Amygdala (tissue), 56 donors: ENCODE data around the gene RAI1.
A peak's percentile ranks its signal among the peaks of the same experiment; 100 is the strongest.

Source experiments
- DNase-seq, 56 donors: peaks; one replicate each; lab custom pipeline; 2025; lab: John Stamatoyannopoulos, UW

RAI1 gene

DNA sequence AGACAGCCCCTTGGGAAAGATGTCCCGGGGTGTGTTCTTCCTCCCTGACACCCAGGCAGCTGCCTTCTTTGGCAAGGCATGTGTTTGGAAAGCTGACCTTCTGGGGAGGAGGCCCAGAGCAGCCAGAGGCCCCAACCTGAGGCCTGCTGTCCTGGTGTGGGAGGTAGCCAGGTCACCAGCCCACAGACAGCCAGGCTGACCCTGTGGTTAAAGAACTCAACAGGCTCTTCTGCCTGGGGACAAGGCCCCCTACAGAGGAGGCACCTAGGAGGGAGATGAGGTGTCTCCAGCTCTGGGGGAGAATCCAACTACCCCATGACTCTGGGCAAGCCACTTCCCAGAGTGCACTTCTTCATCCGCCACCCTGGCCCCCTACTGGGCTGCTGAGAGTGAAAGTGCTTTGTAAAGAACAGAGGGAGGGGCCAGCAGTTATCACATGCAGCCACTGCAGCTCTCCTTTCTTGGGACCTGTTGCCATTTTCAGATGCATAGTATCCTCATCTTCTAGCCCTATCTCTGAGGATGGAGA is 168.7 kb downstream of the RAI1 start:
- peak in 19 of 56 donors; percentile 19 to 64 (median 34) for DNase-seq

DNA sequence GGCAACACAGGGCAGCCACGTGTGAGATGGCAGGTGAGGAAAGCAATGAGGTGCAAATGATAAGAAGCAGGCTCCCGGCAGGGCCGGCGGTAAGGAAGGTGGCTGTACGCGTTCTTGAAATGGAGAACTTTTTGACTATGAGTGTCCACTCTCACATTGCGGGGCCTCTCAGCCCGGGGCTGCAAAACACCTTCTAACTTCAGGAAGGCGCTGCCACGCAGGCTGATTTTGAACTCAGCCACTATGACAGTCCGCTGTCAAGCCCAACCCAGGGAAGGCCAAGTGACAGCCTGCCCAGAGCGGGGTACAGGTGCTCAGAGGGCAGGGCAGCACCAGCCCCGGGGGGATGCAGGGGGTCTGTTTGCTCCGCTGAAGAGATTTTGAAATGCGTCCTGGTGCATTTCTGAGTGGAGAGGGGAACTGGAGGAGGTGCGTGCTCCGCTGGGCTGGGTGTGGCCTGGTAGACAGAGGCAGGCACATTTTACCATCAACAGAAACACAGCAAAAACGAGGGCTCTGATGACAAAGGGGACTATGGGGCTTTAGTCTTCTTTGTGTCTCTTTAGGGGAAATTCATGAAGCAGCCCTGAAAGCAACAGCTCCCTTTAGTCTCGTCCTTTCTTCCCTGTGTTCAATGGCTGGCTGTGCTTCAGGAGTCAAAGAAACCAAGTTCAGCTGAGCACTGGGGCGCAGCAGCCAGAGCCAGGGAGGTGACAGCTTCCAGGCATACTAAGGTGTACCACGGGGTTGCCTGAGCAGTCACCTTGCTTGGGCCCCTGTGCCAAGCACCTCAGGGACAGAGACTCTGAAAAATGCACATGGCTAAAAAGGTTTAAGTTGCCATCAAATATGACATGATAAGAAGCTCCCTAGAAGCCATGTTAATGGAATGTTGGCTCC is 170.1 kb downstream of the RAI1 start:
- no peak for DNase-seq

DNA sequence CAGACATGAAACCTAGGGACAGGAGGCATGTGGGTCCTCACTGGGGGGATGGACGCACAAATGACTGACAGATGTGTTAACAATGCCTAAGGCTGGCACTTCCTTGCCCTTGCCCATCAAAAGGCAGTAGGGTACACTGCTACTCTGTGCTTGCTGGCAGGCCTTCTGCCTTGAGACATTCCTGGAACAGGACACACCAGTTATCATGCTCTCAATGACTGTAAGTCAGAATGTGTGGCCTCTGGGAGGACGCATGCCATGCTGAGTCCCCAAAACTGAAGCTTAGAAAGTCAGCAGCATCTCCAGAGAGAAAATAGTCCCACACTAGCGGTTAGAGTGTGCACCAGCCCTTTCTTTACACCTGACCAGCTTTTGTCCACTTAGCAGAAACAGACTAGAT is 171.7 kb downstream of the RAI1 start:
- DNase-seq = no peak

DNA sequence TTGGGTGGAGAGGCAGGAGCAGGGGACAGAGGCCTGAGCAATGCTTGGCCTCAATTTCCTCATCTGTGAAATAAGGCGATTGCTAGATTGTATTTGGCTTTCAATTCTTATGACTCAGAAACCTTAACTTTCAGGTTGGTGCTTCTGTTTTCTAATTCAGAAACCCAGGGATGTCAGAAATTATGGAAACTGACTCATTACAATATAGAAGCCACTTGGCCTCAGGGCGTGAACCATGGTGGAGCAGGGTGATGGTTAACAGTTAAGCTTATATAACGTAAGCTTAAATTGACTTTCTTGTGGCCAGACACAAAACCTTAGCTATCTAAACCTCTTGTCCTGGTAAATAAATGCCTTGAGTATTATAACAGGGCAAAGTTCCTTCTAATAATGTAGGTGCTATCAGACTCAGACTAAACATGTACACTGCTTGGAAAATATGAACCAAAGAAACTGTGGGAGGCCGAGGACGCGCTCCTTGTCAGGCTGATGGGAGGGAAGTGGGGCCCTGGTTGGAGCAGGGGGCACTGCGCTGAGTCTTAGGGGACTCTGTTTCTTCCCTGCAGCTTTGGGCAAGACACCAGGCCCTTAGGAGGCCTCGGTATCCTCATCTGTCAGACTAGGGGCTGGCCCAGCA is 172.7 kb downstream of the RAI1 start:
- no peak for DNase-seq

DNA sequence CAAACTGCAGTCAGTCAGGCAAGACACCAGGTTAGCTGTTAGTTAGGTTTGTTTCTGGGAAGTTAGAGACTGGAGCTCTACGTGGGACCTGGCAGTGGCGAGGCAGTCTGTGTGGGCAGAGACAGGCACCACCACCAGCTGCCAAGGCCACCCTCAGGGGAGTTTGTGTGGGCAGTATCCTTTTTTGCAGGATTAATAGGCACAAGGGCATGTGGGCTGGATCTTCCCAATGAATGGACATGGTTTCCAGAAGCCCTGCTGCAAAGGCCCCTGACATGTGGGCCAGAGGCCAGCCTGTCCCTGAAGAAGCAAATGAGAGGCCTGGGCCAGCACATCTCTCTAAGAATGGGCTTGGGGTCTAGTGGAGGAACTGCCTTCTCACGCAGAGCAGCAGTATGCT is 174.7 kb downstream of the RAI1 start:
- DNase-seq = peak in 10 of 56 donors; percentile 20 to 60 (median 37)

DNA sequence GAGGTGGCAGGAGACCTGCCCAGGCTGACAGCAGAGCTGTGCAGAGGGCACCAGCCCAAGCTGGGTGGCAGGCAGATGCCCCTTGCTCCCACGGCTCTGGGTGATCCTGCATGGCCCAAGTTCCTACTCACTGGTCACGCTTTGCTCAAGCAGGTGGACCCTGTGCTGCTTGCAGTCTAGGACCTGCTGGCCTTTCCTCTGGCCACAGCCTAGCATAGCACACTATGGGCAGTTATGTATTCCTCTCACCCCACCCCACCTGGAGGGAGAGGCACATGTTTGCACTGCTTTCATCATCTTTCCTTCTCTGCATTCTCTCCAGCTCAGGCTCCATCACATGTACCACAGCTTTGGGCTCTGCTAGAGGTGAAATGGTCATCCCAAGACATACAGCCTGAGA is 175.1 kb downstream of the RAI1 start:
- no peak for DNase-seq

DNA sequence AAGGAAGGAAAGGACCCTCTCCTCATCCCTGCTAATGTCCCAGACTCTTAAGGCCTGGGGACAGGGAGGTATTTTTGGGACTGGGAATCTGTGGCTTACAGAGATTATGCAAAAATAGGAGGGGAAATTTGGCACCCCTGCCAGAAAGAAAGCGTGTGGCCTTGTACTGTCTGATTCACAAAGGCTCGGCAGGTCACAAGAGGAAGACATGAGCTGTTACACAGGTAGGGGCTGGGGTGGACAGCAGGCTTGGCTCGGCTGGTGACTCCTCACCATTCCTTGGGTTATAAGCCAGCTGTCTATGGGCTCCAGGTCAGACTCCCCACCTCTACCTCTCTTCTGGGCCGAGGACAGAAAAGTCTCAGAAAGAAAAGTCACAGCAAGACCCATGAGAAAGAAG is 176.2 kb downstream of the RAI1 start:
- no peak for DNase-seq

DNA sequence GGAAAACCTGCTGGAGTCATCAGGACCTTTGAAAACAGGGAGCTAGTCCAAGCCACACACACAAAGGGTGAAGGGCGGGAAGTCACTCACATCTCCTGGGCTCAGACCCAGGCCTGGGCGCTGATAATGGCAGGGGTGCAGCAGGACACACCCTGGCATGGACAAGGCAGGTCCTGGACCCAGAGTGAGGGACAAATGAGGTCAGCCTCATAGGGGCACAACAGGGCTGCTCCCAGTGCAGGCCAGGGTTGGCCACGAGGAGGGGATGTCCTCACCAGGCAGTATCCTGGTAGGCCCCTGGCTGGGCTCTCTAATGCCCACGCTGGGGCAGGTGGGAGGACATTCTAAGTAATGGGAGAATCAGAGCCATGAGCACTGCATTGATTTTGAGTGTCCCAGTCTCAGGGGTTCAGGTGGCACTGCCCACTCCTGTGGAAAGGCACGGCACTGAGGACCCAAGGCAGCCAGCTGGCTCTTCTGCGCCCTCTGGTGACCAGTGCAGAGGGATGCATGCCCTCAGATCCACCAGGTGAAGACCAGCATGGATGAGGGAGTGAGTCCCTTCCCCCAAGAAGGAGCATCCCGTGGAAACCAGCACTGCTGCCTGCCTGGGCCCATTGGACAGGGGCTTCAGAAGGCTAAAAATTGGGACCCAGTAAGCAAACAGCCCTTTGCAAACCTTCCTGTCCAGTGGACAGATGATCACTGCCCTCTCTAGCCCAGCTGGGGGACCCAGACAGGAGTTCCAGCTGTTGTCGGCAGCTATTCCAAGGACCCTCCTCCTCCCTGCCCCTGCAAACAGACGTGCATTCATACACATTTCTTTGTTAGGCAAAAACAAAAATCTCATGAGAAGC is 178.9 kb downstream of the RAI1 start:
- DNase-seq = peak in 42 of 56 donors; percentile 23 to 81 (median 53)

DNA sequence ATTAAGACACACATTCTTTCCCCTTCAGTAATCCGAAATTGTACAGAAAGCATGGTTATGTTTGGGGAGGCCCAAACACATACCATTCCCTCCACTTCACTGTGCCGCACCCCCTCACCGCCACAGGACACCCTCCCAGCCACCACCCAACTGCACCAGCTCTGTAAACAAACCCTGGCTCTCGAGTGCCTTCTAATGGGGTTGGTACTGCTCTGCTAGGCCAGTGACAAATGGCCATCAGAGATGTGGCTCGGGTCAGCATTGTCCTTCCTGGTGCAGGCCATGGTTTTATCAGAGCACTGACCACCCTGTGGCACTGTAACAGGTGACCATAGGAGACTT is 179.5 kb downstream of the RAI1 start:
- no peak for DNase-seq
